HL-60 (cell line): ENCODE data around the gene IL36A.

Experiments
- DNase-seq, 2 experiments: peaks; one replicate each; pipeline ENCODE4 v3.0.0-alpha.2; 2010 to 2020; ENCODE audit warnings: low read depth in 1 of 2, low spot score in 1 of 2
- H3K27ac ChIP-seq: fragments of 250-450 bp; sonication (Bioruptor Pico); replicated peaks from 2 replicates; pipeline ENCODE4 v1.5.1; 2020; ENCODE audit warnings: mild to moderate bottlenecking, moderate library complexity
- H3K27me3 ChIP-seq: fragments of 250-450 bp; sonication (Bioruptor Pico); 2 replicates; pipeline ENCODE4 v1.5.1; 2021; ENCODE audit warnings: mild to moderate bottlenecking, moderate library complexity; ENCODE audit not compliant: insufficient read depth, poor library complexity, severe bottlenecking
- H3K4me3 ChIP-seq: replicated peaks from 2 replicates; pipeline ENCODE4 v1.5.1; 2011; ENCODE audit warnings: mild to moderate bottlenecking, control low read depth, low read length; ENCODE audit not compliant: insufficient read depth
- GABPA ChIP-seq: IDR thresholded peaks from 2 replicates; pipeline ENCODE4 v1.6.1; 2012; ENCODE audit warnings: low read depth
- POLR2AphosphoS5 ChIP-seq: IDR thresholded peaks from 2 replicates; pipeline ENCODE4 v1.6.1; 2012; ENCODE audit warnings: low read depth
- SPI1 ChIP-seq: IDR thresholded peaks from 2 replicates; pipeline ENCODE4 v1.6.1; 2012; ENCODE audit warnings: low read depth, mild to moderate bottlenecking, borderline replicate concordance
- TF ChIP-seq, protein P1 (sequence below): IDR thresholded peaks from one replicate; pipeline ENCODE4 v1.5.1; 2011; ENCODE audit warnings: low read length, control low read depth, inconsistent platforms; ENCODE audit not compliant: insufficient read depth
- TF ChIP-seq, protein P2 (sequence below): IDR thresholded peaks from 2 replicates; pipeline ENCODE4 v1.6.1; 2012; ENCODE audit warnings: low read depth; ENCODE audit not compliant: insufficient replicate concordance

The IL36A gene

GRCh38 chr2:113056521-113056920, 51.3 kb downstream of the IL36A start:
- H3K4me3 ChIP-seq: no peak overlapping the region
- no peak overlapping the region for H3K27ac ChIP-seq
- DNase-seq: no peak
- no peak for TF ChIP-seq SPI1
- TF ChIP-seq, protein P1, sequence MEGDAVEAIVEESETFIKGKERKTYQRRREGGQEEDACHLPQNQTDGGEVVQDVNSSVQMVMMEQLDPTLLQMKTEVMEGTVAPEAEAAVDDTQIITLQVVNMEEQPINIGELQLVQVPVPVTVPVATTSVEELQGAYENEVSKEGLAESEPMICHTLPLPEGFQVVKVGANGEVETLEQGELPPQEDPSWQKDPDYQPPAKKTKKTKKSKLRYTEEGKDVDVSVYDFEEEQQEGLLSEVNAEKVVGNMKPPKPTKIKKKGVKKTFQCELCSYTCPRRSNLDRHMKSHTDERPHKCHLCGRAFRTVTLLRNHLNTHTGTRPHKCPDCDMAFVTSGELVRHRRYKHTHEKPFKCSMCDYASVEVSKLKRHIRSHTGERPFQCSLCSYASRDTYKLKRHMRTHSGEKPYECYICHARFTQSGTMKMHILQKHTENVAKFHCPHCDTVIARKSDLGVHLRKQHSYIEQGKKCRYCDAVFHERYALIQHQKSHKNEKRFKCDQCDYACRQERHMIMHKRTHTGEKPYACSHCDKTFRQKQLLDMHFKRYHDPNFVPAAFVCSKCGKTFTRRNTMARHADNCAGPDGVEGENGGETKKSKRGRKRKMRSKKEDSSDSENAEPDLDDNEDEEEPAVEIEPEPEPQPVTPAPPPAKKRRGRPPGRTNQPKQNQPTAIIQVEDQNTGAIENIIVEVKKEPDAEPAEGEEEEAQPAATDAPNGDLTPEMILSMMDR: no peak
- TF ChIP-seq GABPA: no peak
- TF ChIP-seq, protein P2, sequence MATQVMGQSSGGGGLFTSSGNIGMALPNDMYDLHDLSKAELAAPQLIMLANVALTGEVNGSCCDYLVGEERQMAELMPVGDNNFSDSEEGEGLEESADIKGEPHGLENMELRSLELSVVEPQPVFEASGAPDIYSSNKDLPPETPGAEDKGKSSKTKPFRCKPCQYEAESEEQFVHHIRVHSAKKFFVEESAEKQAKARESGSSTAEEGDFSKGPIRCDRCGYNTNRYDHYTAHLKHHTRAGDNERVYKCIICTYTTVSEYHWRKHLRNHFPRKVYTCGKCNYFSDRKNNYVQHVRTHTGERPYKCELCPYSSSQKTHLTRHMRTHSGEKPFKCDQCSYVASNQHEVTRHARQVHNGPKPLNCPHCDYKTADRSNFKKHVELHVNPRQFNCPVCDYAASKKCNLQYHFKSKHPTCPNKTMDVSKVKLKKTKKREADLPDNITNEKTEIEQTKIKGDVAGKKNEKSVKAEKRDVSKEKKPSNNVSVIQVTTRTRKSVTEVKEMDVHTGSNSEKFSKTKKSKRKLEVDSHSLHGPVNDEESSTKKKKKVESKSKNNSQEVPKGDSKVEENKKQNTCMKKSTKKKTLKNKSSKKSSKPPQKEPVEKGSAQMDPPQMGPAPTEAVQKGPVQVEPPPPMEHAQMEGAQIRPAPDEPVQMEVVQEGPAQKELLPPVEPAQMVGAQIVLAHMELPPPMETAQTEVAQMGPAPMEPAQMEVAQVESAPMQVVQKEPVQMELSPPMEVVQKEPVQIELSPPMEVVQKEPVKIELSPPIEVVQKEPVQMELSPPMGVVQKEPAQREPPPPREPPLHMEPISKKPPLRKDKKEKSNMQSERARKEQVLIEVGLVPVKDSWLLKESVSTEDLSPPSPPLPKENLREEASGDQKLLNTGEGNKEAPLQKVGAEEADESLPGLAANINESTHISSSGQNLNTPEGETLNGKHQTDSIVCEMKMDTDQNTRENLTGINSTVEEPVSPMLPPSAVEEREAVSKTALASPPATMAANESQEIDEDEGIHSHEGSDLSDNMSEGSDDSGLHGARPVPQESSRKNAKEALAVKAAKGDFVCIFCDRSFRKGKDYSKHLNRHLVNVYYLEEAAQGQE: no peak
- TF ChIP-seq POLR2AphosphoS5: no peak
- H3K27me3 ChIP-seq: no peaks in the 10 kb centered on the region

DNA sequence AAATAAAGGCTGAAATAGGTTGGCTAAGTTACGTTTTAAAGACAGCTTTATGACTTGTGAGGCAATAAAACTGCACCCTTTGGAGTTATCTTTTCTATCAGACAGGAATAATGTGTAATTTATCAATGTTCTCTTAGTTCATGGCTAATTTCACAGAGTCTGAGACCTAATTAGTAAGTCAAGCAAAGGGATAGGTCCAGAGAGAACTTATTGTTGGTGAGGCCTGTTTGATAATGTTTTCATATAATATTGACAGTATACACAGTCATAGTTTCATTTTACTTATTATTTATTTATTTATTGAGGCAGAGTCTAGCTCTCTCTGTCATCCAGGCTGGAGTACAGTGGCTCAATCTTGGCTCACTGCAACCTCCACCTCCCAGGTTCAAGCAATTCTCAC, 51.9 kb downstream of the IL36A start:
- Histone ChIP-seq H3K27me3 (no peaks in the 10 kb centered on the region), H3K27ac (no peak overlapping the region), H3K4me3 (no peak overlapping the region)
- TF ChIP-seq, protein P1: no peak
- TF ChIP-seq SPI1: no peak
- TF ChIP-seq, protein P2: no peak
- no peak for TF ChIP-seq GABPA
- TF ChIP-seq POLR2AphosphoS5: no peak
- no peak for DNase-seq
